Measurements from ENCODE around the gene WNT7A. TPM values are rescaled to one million over a fixed set of nuclear protein-coding genes. Genes with fewer than 3 reads are reported as not detected.

Gene WNT7A
- total and polyA plus RNA-seq, 2 donors (not counting 3 experiments of a cell fraction or from before 2014, with no cell fraction given): not detected

- Histone ChIP-seq H3K9me1 (replicated peaks; ENCODE audit: control insufficient read depth, extremely low read depth, insufficient read depth, low read length) (no peaks in the 10 kb centered on the region), H3K4me1 (ENCODE audit: control insufficient read depth, extremely low read depth, insufficient read depth, low read length) (no peaks in the 10 kb centered on the region), H3K9ac (replicated peaks; ENCODE audit: extremely low read depth, insufficient read depth, low read length) (no peak overlapping the region), H3K27me3 (ENCODE audit: control insufficient read depth in 2 of 2, insufficient read depth in 2 of 2, low read length in 2 of 2) (no peaks in the 10 kb centered on the region), H3K4me3 (replicated peaks in 1 of 3; ENCODE audit: insufficient read depth in 1 of 3, low read depth in 1 of 3, low read length in 3 of 3) (no peak overlapping the region), H3K79me2 (ENCODE audit: control insufficient read depth, insufficient read depth, low read length) (no peaks in the 10 kb centered on the region), H2AFZ (ENCODE audit: low read depth, low read length) (no peak overlapping the region), H3K9me3 (replicated peaks; ENCODE audit: control insufficient read depth, insufficient read depth, low read length) (no peaks in the 10 kb centered on the region), H3K27ac (ENCODE audit: insufficient read depth, low read depth, low read length) (no peak overlapping the region), H3K36me3 (ENCODE audit: control insufficient read depth in 2 of 2, extremely low read depth in 1 of 2, insufficient read depth in 2 of 2, low read length in 2 of 2) (no peaks in the 10 kb centered on the region), H3K4me2 (ENCODE audit: insufficient read depth, low read length) (no peak overlapping the region), H4K20me1 (replicated peaks; ENCODE audit: control insufficient read depth, extremely low read depth, insufficient read depth, low read length) (no peaks in the 10 kb centered on the region)
- intact Hi-C loops (cut with micrococcal nuclease) (no loop called here), dilution Hi-C loops (cut with MboI; ENCODE audit: extremely low pct_ligation_motif_present, low sequenced_read_pairs) (no loop called here)
- ChIA-PET CTCF (no interaction called here), POLR2A (no interaction called here)
- DNase-seq (ENCODE audit: low read depth, low spot score) (no peak), FAIRE-seq (no peak)
- no TSS peak for BruUV-seq (replicated peaks)
- no peak for TF ChIP-seq FOS (IDR thresholded peaks at IDR 0.05; ENCODE audit: borderline replicate concordance, insufficient read depth, low read length)
- no peak for TF ChIP-seq JUN (IDR thresholded peaks at IDR 0.05; ENCODE audit: borderline replicate concordance, insufficient read depth, insufficient read length, low read depth)
- no peak for TF ChIP-seq GATA2 (IDR thresholded peaks at IDR 0.05; ENCODE audit: insufficient read depth, insufficient read length, low read depth, low read length)
- no peak for TF ChIP-seq MAX (IDR thresholded peaks at IDR 0.05; ENCODE audit: insufficient read depth, insufficient read length)
- no peak for TF ChIP-seq CTCF (IDR thresholded peaks at IDR 0.05; ENCODE audit: extremely low read depth in 1 of 2, insufficient read depth in 1 of 2, low read depth in 1 of 2, low read length in 2 of 2)
- no peak for TF ChIP-seq MYC (IDR thresholded peaks at IDR 0.05; ENCODE audit: low read depth, low read length)
- TF ChIP-seq EZH2 (IDR thresholded peaks at IDR 0.05; ENCODE audit: borderline replicate concordance, low read depth, low read length, severe bottlenecking): no peak
- no peak for TF ChIP-seq POLR2A (IDR thresholded peaks at IDR 0.05; ENCODE audit: low read depth, low read length)
- no peak for TF ChIP-seq POLR2AphosphoS5 (IDR thresholded peaks at IDR 0.05; ENCODE audit: insufficient read depth, low read depth, low read length)
Measured at GRCh38 chr3:13860001-13860400, 19.9 kb downstream of the WNT7A start.
